Activated naive CD4-positive, alpha-beta T cell treated with anti-CD3 and anti-CD28 coated beads, Interleukin-2, amount 10 ng/mL, durations not matched to agents 7 days and 5 days (primary cell): ENCODE measurements around the gene STX11.
"Not testable (repeated sequence)": the region's sequence is repeated elsewhere in the genome, so short reads cannot be mapped to it uniquely, and the experiment has no call there.

Experiments
- CTCF ChIA-PET: fragments of 350-600 bp; sonication (Branson Sonifier 250); formaldehyde crosslinking; loops from one replicate; lab custom pipeline; 2021; ENCODE audit warnings: antibody characterized with exemption; lab: Charles Lee
- DNase-seq: peaks from one replicate; pipeline ENCODE4 v3.0.0-alpha.2; 2020
- H3K27ac Mint-ChIP-seq: one replicate; pipeline ENCODE4 v1.8.0; 2021; ENCODE audit warnings: mild to moderate bottlenecking, moderate library complexity, mixed read lengths
- H3K27me3 Mint-ChIP-seq: one replicate; pipeline ENCODE4 v1.8.0; 2021; ENCODE audit warnings: mild to moderate bottlenecking, mixed read lengths
- H3K36me3 Mint-ChIP-seq: one replicate; pipeline ENCODE4 v1.8.0; 2021; ENCODE audit warnings: mixed read lengths
- H3K4me1 Mint-ChIP-seq: one replicate; pipeline ENCODE4 v1.8.0; 2021; ENCODE audit warnings: mixed read lengths
- H3K4me3 Mint-ChIP-seq: one replicate; pipeline ENCODE4 v1.8.0; 2021; ENCODE audit warnings: mild to moderate bottlenecking, moderate library complexity, mixed read lengths
- H3K9me3 Mint-ChIP-seq: one replicate; pipeline ENCODE4 v1.8.0; 2021; ENCODE audit warnings: mixed read lengths

STX11 gene

DNA sequence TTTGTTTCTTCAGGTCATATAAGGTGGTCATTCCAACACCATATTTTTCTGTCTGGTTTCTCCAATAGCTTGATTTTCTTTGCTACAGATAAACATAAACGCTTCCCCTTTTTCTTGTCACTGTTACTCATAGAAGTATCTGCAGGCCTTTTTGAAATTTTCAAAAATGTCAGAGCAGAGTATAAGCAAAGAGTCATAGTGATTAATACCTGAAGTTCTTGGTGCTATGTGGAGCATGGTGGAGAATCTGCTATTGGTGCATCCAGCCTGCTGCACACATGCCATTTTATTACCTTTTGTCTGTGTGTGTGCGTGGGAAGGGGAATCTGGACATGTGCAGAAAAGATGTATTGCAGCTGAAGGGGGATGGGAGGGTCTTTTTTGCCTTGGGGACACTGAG is 19.7 kb downstream of the STX11 start:
- Mint-ChIP-seq H3K27me3 (no peaks in the 10 kb centered on the region), H3K27ac (no peak overlapping the region), H3K9me3 (no peaks in the 10 kb centered on the region), H3K4me3 (no peak overlapping the region), H3K4me1 (no peaks in the 10 kb centered on the region), H3K36me3 (peaks cover 19% of the 10 kb centered on the region)
- no peak for DNase-seq
- CTCF ChIA-PET = interaction anchor here (0.5 kb wide), 1 partner anchor 595 kb away, joined by 3 read pairs; no protein-coding TSS in a partner anchor

DNA sequence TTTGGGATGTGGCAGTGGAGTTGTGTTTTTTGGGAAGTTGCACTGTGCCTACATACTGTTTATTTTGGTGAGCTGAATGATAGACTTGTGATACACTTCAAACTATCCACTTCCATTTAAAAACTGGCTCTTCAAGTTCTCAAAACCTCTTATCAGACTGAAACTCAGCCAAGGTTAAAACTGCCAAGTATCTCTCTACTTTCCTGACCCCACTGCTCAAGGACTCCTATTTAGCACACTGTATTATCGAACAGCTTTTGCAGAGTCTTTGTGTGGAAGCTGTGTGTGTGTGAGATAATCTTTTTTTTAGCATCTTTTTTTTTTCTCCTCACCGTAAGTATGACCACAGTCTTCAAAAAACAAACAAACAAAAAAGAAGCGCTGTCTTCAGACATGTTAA is 21.1 kb downstream of the STX11 start:
- Mint-ChIP-seq H3K36me3 (peaks cover 23% of the 10 kb centered on the region), H3K9me3 (no peaks in the 10 kb centered on the region)
- no peak for DNase-seq

DNA sequence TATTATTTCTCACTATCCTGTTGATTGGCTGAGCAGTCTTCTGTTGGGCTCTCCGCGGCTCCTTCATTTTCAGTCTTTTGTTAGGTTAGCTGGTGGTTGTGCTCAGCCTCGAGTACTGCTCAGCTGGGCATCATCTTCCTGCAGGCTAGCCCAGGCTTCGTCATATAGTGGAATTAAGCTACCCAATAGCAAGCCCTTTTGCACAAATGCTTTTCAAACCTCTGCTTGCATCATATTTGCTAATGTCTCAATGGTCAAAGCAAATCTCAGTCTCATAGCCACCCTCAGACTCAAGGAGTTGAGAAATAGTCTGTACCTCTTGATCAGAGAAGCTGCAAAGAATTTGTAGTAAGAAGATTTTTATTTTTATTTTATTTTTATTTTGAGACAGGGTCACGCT is 23.7 kb downstream of the STX11 start:
- Mint-ChIP-seq H3K4me1 (peaks cover 9% of the 10 kb centered on the region), H3K36me3 (peaks cover 19% of the 10 kb centered on the region), H3K27me3 (no peaks in the 10 kb centered on the region), H3K9me3 (no peaks in the 10 kb centered on the region), H3K27ac (no peak overlapping the region), H3K4me3 (no peak overlapping the region)
- no peak for DNase-seq
- CTCF ChIA-PET = no interaction called here

More for the DNA sequence above, 21.1 kb downstream of the STX11 start:
- CTCF ChIA-PET = no interaction called here
- Mint-ChIP-seq H3K4me1 (no peaks in the 10 kb centered on the region), H3K4me3 (no peak overlapping the region), H3K27me3 (no peaks in the 10 kb centered on the region), H3K27ac (no peak overlapping the region)

DNA sequence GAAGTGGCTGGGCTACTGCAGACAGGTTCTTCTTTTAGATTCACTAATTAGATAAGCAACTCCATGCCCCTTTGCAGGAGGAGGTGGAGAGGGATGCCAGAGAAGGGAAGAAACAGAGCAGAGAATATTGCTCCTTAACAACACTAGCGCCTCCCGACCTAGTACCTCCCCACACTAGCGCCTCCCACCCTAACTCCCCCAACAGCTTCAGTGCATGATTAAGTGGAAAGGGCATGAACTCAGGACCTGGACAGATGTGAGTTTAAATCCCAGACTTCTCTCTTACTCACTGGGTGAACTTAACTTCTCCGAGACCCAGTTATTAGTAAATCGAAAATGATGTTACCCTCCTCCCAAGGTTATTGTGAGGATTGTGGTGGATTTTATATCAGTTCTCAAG is 25.7 kb downstream of the STX11 start:
- H3K4me3 Mint-ChIP-seq = no peak overlapping the region
- peaks cover 20% of the 10 kb centered on the region for H3K4me1 Mint-ChIP-seq
- no peaks in the 10 kb centered on the region for H3K9me3 Mint-ChIP-seq
- CTCF ChIA-PET = no interaction called here
- no peak overlapping the region for H3K27ac Mint-ChIP-seq
- DNase-seq = no peak
- H3K27me3 Mint-ChIP-seq = no peaks in the 10 kb centered on the region
- peaks cover 17% of the 10 kb centered on the region for H3K36me3 Mint-ChIP-seq

GRCh38 chr6:144177726-144178125 is 27.4 kb downstream of the STX11 start:
- CTCF ChIA-PET = no interaction called here
- Mint-ChIP-seq H3K36me3 (peaks cover 20% of the 10 kb centered on the region), H3K9me3 (no peaks in the 10 kb centered on the region), H3K27me3 (no peaks in the 10 kb centered on the region), H3K4me1 (peaks cover 25% of the 10 kb centered on the region), H3K4me3 (no peak overlapping the region), H3K27ac (no peak overlapping the region)
- no peak for DNase-seq

DNA sequence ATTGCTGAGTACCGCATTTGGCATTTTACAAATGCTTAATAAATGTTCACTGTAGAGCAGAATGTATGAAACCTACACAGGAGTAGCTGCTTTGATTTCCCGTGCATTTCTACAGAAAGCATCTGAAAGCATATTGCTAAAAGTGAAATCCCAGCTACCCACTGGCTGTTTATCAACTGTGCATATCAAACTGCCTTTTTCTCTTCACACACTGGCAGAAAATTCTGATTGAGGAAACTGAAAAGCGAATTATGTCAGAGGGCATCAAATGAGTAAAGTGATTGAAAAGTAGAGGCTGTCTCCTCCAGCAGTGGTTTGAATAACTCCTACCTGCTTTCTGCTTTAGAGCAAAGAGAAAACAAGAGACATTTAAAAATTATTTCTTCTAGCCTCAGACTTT is 28.0 kb downstream of the STX11 start:
- Mint-ChIP-seq H3K27me3 (no peaks in the 10 kb centered on the region), H3K36me3 (peaks cover 20% of the 10 kb centered on the region), H3K9me3 (no peaks in the 10 kb centered on the region), H3K4me1 (peaks cover 30% of the 10 kb centered on the region), H3K27ac (no peak overlapping the region), H3K4me3 (no peak overlapping the region)
- no peak for DNase-seq
- CTCF ChIA-PET = no interaction called here

GRCh38 chr6:144179237-144179636 is 28.9 kb downstream of the STX11 start:
- H3K9me3 Mint-ChIP-seq = no peaks in the 10 kb centered on the region
- peaks cover 33% of the 10 kb centered on the region for H3K4me1 Mint-ChIP-seq
- DNase-seq = no peak
- peaks cover 22% of the 10 kb centered on the region for H3K36me3 Mint-ChIP-seq
- no peaks in the 10 kb centered on the region for H3K27me3 Mint-ChIP-seq
- H3K4me3 Mint-ChIP-seq = no peak overlapping the region
- peak overlapping the region; percentile 46 for H3K27ac Mint-ChIP-seq
- CTCF ChIA-PET = no interaction called here

DNA sequence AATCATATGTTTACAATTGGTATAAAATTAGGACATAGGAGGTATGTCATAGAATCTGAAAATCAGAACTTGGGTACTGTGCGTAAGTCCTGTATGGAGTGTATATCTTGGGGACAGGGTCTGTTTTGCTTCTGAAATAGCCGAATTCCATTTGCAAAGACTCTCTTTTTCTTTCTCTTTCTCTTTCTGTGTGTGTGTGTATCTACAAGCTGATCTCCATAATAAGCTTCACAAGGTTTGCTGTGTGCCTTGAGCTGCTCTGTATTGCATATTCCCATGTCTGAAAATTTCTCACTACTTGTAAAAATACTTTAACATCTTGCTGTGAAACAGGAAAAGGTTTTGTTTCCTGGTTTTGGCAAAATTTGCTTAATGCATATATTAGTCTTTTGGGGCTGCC is 29.5 kb downstream of the STX11 start:
- CTCF ChIA-PET = no interaction called here
- no peak for DNase-seq
- peaks cover 22% of the 10 kb centered on the region for H3K36me3 Mint-ChIP-seq
- no peak overlapping the region for H3K27ac Mint-ChIP-seq
- no peaks in the 10 kb centered on the region for H3K27me3 Mint-ChIP-seq
- no peaks in the 10 kb centered on the region for H3K9me3 Mint-ChIP-seq
- peaks cover 33% of the 10 kb centered on the region for H3K4me1 Mint-ChIP-seq
- no peak overlapping the region for H3K4me3 Mint-ChIP-seq

- peaks cover 23% of the 10 kb centered on the region for H3K36me3 Mint-ChIP-seq
- H3K27me3 Mint-ChIP-seq, CTCF ChIA-PET, H3K9me3 Mint-ChIP-seq, DNase-seq, H3K4me3 Mint-ChIP-seq, H3K27ac Mint-ChIP-seq: not testable (repeated sequence)
- H3K4me1 Mint-ChIP-seq = peaks cover 33% of the 10 kb centered on the region
These were observed 30.0 kb downstream of the STX11 start for GRCh38 chr6:144180354-144180753.

GRCh38 chr6:144181639-144182038 is 31.3 kb downstream of the STX11 start:
- CTCF ChIA-PET = no interaction called here
- H3K36me3 Mint-ChIP-seq = peaks cover 27% of the 10 kb centered on the region

DNA sequence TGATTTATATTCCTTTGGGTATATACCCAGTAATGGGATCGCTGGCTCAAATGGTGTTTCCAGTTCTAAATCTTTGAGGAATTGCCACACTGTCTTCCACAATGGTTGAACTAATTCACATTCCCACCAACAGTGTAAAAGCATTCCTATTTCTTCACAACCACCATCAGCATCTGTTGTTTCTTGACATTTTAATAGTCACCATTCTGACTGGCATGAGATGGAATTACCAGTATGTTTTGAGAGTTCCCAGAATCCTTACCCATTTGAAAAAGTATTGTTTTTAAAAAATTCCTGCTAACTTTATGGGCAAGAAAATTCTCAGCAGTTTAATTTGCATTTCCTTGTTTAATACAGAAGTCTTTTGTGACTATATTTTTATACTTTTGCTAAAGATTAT is 33.9 kb downstream of the STX11 start:
- H3K4me3 Mint-ChIP-seq, CTCF ChIA-PET, H3K27me3 Mint-ChIP-seq, DNase-seq, H3K9me3 Mint-ChIP-seq, H3K27ac Mint-ChIP-seq: not testable (repeated sequence)
- Mint-ChIP-seq H3K36me3 (peaks cover 42% of the 10 kb centered on the region), H3K4me1 (peaks cover 23% of the 10 kb centered on the region)

More at GRCh38 chr6:144181639-144182038, 31.3 kb downstream of the STX11 start:
- Mint-ChIP-seq H3K27me3 (no peaks in the 10 kb centered on the region), H3K27ac (no peak overlapping the region), H3K4me1 (peaks cover 33% of the 10 kb centered on the region), H3K9me3 (peaks cover 2% of the 10 kb centered on the region), H3K4me3 (no peak overlapping the region)
- DNase-seq = no peak

DNA sequence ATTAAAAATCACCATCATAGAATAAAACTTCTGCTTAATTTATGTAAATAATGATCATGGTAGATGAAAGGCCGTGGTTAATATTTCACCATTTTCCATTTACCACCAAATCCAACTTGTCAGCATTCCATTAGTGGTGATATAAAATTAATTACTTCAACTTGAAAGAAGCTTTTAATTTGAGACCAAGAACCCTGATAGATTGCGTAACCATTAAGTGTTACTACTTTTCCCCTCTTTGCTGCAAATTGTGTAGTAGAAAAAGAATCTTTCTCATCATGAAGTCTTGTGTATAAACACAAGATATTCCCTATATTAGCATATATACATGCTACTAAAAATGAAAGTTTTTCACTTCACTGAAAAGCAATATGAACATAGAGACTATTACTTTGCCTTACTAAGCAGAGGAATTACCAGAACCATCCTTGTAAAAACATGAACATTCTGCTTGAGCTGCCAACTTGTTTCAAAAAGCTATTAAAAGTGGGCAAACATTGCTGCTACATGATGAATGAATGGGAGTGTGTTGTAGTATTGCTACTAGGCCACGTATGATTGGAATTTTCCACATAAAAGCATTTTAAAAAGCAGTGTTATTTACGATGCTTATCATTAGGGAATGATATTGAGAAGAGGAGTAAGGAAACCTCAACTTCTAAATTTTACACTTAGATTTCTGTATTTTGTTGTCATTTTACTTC is 35.0 kb downstream of the STX11 start:
- CTCF ChIA-PET = no interaction called here
- Mint-ChIP-seq H3K36me3 (peaks cover 46% of the 10 kb centered on the region), H3K27me3 (no peaks in the 10 kb centered on the region), H3K27ac (no peak overlapping the region), H3K9me3 (peaks cover 4% of the 10 kb centered on the region), H3K4me3 (no peak overlapping the region), H3K4me1 (peaks cover 15% of the 10 kb centered on the region)
- DNase-seq = no peak

DNA sequence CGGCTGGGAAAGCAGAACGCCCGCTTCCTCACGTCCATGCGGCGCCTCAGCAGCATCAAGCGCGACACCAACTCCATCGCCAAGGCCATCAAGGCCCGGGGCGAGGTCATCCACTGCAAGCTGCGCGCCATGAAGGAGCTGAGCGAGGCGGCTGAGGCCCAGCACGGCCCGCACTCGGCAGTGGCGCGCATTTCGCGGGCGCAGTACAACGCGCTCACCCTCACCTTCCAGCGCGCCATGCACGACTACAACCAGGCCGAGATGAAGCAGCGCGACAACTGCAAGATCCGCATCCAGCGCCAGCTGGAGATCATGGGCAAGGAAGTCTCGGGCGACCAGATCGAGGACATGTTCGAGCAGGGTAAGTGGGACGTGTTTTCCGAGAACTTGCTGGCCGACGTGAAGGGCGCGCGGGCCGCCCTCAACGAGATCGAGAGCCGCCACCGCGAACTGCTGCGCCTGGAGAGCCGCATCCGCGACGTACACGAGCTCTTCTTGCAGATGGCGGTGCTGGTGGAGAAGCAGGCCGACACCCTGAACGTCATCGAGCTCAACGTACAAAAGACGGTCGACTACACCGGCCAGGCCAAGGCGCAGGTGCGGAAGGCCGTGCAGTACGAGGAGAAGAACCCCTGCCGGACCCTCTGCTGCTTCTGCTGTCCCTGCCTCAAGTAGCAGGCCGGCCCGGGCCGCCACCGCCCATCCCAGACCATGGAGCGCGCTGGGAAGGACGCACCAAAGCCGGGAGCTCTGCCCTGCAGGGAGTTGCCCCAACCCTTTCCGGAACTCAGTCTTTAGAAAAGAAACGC is 36.7 kb downstream of the STX11 start:
- DNase-seq = no peak
- Mint-ChIP-seq H3K27me3 (no peaks in the 10 kb centered on the region), H3K36me3 (peaks cover 39% of the 10 kb centered on the region), H3K9me3 (peaks cover 4% of the 10 kb centered on the region), H3K4me1 (peaks cover 12% of the 10 kb centered on the region), H3K27ac (no peak overlapping the region), H3K4me3 (no peak overlapping the region)
- CTCF ChIA-PET = no interaction called here

DNA sequence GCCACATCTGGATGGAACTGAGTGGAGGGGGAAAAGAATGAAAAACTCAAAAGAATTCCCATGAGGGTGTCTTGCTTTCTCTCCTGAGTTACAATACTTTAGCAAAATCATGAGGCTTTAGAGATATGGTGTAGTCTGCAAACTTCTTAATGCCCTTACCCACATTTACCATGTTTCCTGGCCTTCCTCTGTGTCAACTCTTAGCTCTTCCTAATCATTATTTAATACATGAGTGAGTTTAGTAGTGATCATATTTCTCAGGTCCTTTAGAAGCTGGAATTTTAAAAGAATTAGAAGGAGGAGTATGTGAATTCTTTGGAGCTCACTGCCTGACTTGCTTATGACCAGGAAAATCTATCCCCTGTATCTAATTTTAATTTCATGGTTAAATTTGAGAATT is 39.0 kb downstream of the STX11 start:
- H3K27me3 Mint-ChIP-seq = peaks cover 2% of the 10 kb centered on the region
- no peak overlapping the region for H3K4me3 Mint-ChIP-seq
- H3K27ac Mint-ChIP-seq = no peak overlapping the region
- H3K9me3 Mint-ChIP-seq = peaks cover 4% of the 10 kb centered on the region
- H3K4me1 Mint-ChIP-seq = no peaks in the 10 kb centered on the region
- CTCF ChIA-PET = no interaction called here
- peaks cover 30% of the 10 kb centered on the region for H3K36me3 Mint-ChIP-seq
- no peak for DNase-seq

DNA sequence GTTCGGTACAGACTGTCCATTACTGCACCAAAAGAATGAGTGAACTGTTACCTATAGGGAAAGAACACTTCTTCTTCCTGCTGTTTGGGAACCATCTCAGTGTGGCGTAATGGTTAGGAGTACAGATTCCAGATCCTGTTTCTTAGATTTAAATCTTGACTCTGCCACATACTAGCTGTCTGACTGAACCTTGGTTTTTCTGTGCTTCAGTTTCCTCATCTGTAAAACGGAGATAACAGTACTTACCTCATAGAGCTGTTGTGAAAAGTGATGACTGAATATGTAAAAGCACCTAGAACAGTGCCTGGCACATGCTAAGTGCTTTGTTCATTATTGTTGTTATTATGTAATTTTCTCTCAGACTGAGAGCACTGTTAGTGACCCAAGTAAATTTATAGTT is 39.8 kb downstream of the STX11 start:
- peaks cover 30% of the 10 kb centered on the region for H3K36me3 Mint-ChIP-seq
- H3K4me1 Mint-ChIP-seq = no peaks in the 10 kb centered on the region
- CTCF ChIA-PET = no interaction called here
- no peak overlapping the region for H3K27ac Mint-ChIP-seq
- DNase-seq = no peak
- peaks cover 3% of the 10 kb centered on the region for H3K27me3 Mint-ChIP-seq
- H3K4me3 Mint-ChIP-seq = no peak overlapping the region
- peaks cover 4% of the 10 kb centered on the region for H3K9me3 Mint-ChIP-seq
